ENCODE data around the gene RAB3GAP2. TPM values are rescaled to one million over a fixed set of nuclear protein-coding genes. Genes with fewer than 3 reads are reported as not detected.
"Not testable (repeated sequence)": the region's sequence is repeated elsewhere in the genome, so short reads cannot be mapped to it uniquely, and the experiment has no call there.

RAB3GAP2 gene
- total and polyA plus RNA-seq, 2 experiments from 2014 or later, result 15.8 to 22.6 TPM

DNA sequence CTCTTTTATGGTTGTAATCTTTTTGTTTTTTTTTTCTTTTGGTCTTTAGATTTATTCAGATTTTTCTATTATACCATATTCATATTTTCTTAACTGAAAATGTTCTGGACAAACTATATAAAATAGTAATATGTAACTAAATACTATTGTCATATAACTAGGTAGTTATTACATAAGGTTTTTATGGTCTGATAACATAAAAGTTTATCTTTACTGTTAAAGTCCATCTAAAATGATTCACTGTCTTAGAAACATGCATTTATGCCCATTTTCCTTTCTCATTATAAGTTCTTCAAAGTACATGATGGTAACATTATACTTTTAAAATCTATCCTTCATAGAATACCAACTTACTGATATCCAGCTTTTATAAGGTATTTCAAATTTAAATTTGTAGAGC is 149.2 kb downstream of the RAB3GAP2 start:
- TF ChIP-seq EZH2 (IDR thresholded peaks at IDR 0.05; ENCODE audit: insufficient read depth, poor library complexity, severe bottlenecking), result no peak
- no peak for TF ChIP-seq EZH2phosphoT487 (IDR thresholded peaks at IDR 0.05; ENCODE audit: insufficient read depth, low read depth)
- Histone ChIP-seq H3K36me3 (ENCODE audit: low read depth) (peaks cover 22% of the 10 kb centered on the region), H4K20me1 (ENCODE audit: insufficient read depth) (no peaks in the 10 kb centered on the region), H3K9me3 (ENCODE audit: low read depth) (no peaks in the 10 kb centered on the region), H3K9ac (no peak overlapping the region), H3K27me3 (replicated peaks; ENCODE audit: insufficient read depth) (no peaks in the 10 kb centered on the region), H3K4me3 (no peak overlapping the region), H2AFZ (no peak overlapping the region), H3K27ac (no peak overlapping the region), H3F3A (ENCODE audit: insufficient read depth) (peaks cover 6% of the 10 kb centered on the region; the same call in 1 of the 2 replicates), H3K4me2 (ENCODE audit: unreplicated experiment) (no peak overlapping the region), H3K9me2 (ENCODE audit: insufficient read depth) (no peaks in the 10 kb centered on the region), H3K79me2 (ENCODE audit: insufficient read depth) (peaks cover 6% of the 10 kb centered on the region; the same call in 1 of the 2 replicates), H3K4me1 (ENCODE audit: insufficient read depth) (peaks cover 12% of the 10 kb centered on the region)
- in situ Hi-C loops (cut with MboI), result no loop called here
- no peak for DNase-seq

DNA sequence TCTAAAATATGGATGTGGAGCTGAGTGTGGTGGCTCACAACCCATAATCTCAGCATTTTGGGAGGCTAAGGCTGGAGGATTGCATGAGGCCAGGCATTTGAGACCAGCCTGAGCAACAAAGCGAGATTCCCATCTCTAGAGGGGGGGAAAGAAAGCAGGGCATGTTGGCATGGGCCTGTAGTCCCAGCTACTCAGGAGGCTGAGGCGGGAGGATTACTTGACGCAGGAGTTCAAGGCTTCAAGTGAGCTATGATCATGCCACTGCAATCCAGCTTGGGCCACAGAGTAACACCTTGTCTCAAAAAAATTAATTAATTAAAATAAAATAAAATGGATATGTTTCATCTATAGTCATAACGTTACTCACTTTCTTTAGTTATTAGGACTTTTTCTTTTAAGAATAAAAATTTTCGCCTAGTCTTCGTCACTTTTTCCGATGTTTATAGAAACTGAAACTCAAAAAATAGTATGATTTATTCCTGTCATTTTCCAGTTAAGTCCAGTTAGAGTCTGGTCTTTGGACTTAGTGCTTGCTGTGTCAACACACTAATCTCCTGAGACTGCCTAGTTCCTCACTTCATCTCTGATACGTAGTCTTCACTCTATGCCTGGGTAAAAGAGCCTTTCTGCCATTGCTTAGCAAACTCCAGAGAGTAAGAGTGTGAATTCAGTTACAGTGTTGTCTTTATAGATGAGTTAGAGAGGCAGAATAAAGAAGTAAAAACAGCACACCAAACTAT is 150.3 kb downstream of the RAB3GAP2 start:
- no peak for DNase-seq

DNA sequence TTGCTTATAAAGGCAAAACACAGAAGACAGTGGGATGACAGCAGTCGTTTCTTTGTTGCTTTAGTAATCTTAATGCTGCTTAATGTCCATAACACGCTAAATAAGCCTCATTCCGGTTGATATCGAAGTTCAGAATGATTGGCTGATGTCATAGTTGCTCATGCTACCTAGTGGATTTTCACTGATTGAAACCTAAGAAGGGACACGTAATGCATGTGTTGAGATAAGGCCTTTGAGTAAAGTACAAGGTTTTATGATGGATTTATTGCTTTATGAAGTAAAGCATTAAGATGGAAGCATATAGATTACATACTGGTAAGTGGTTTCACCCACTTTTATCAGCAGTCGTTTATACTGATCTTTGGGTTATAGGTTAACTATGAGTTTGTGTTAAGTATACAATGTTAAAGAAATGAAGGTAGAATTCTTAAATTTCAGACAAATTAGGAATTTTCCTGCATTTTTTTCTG is 153.2 kb downstream of the RAB3GAP2 start:
- DNase-seq, result no peak
- TF ChIP-seq EZH2 (IDR thresholded peaks at IDR 0.05; ENCODE audit: insufficient read depth, poor library complexity, severe bottlenecking), result no peak
- TF ChIP-seq EZH2phosphoT487 (IDR thresholded peaks at IDR 0.05; ENCODE audit: insufficient read depth, low read depth), result no peak
- WGBS, 2 experiments (ENCODE audit: low coverage in 1 of 2, low lambda C conversion rate in 2 of 2, missing lambda C conversion rate in 2 of 2), result 77 to 79% methylated on average over 6 of the region's 6 CpGs
- no peak overlapping the region for H3K9ac ChIP-seq
- peaks cover 6% of the 10 kb centered on the region; the same call in 1 of the 2 replicates for H3K79me2 ChIP-seq (ENCODE audit: insufficient read depth)
- no peak overlapping the region for H3K27ac ChIP-seq
- H3F3A ChIP-seq (ENCODE audit: insufficient read depth), result no peaks in the 10 kb centered on the region
- no peaks in the 10 kb centered on the region for H4K20me1 ChIP-seq (ENCODE audit: insufficient read depth)
- H3K4me2 ChIP-seq (ENCODE audit: unreplicated experiment), result no peak overlapping the region
- H3K36me3 ChIP-seq (ENCODE audit: low read depth), result peaks cover 22% of the 10 kb centered on the region
- H3K4me3 ChIP-seq, result no peak overlapping the region
- H3K4me1 ChIP-seq (ENCODE audit: insufficient read depth), result peaks cover 3% of the 10 kb centered on the region
- H3K9me2 ChIP-seq (ENCODE audit: insufficient read depth), result no peaks in the 10 kb centered on the region
- in situ Hi-C loops (cut with MboI), result no loop called here
- no peaks in the 10 kb centered on the region for H3K27me3 ChIP-seq (replicated peaks; ENCODE audit: insufficient read depth)
- H3K9me3 ChIP-seq (ENCODE audit: low read depth), result no peaks in the 10 kb centered on the region
- no peak overlapping the region for H2AFZ ChIP-seq

More for the DNA sequence above, 150.3 kb downstream of the RAB3GAP2 start:
- no peak overlapping the region for H3K4me3 ChIP-seq
- WGBS, 2 experiments (ENCODE audit: low coverage in 1 of 2, low lambda C conversion rate in 2 of 2, missing lambda C conversion rate in 2 of 2), result 98% methylated on average over 8 of the region's 8 CpGs
- peaks cover 12% of the 10 kb centered on the region for H3K4me1 ChIP-seq (ENCODE audit: insufficient read depth)
- peaks cover 6% of the 10 kb centered on the region; the same call in 1 of the 2 replicates for H3K79me2 ChIP-seq (ENCODE audit: insufficient read depth)
- no peaks in the 10 kb centered on the region for H3K9me3 ChIP-seq (ENCODE audit: low read depth)
- peaks cover 12% of the 10 kb centered on the region for H3K36me3 ChIP-seq (ENCODE audit: low read depth)
- H3K9ac ChIP-seq, result no peak overlapping the region
- in situ Hi-C loops (cut with MboI), result no loop called here
- H3F3A ChIP-seq (ENCODE audit: insufficient read depth), result peaks cover 6% of the 10 kb centered on the region; the same call in 1 of the 2 replicates
- H3K27ac ChIP-seq, result no peak overlapping the region
- H4K20me1 ChIP-seq (ENCODE audit: insufficient read depth), result no peaks in the 10 kb centered on the region
- no peaks in the 10 kb centered on the region for H3K27me3 ChIP-seq (replicated peaks; ENCODE audit: insufficient read depth)
- no peak for TF ChIP-seq EZH2 (IDR thresholded peaks at IDR 0.05; ENCODE audit: insufficient read depth, poor library complexity, severe bottlenecking)
- no peak for TF ChIP-seq EZH2phosphoT487 (IDR thresholded peaks at IDR 0.05; ENCODE audit: insufficient read depth, low read depth)
- no peak overlapping the region for H3K4me2 ChIP-seq (ENCODE audit: unreplicated experiment)
- no peaks in the 10 kb centered on the region for H3K9me2 ChIP-seq (ENCODE audit: insufficient read depth)
- H2AFZ ChIP-seq, result no peak overlapping the region

DNA sequence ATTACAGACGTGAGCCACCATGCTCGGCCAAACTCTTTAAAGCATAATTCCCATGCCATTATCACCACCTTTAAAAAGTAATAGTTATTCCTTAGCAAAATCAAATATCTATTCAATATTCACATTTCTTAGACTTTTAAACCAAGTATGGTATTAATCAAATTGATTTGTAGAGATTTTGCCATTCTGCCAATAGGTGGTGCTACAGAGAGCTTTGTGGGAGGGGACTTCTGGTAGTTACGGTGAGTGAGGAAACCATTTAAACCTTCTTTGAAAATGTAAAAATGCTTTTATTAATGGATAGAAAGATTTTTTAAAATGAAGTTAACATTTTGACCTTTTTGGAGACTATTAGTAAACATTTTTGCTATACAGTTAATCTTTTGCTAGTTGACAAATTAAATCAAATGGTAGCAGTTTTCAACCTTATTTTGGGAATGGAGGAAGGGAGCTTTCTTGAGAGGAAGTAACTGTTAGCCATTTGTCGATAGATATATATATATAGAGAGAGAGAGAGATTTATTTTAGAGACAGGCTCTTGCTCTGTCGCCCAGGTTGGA is 159.0 kb downstream of the RAB3GAP2 start:
- TF ChIP-seq EZH2phosphoT487 (IDR thresholded peaks at IDR 0.05; ENCODE audit: insufficient read depth, low read depth), result no peak
- TF ChIP-seq EZH2 (IDR thresholded peaks at IDR 0.05; ENCODE audit: insufficient read depth, poor library complexity, severe bottlenecking), result no peak
- Histone ChIP-seq H3K79me2 (ENCODE audit: insufficient read depth) (no peaks in the 10 kb centered on the region), H3K27me3 (replicated peaks; ENCODE audit: insufficient read depth) (no peaks in the 10 kb centered on the region), H3K4me1 (ENCODE audit: insufficient read depth) (no peaks in the 10 kb centered on the region), H3K4me3 (no peak overlapping the region), H4K20me1 (ENCODE audit: insufficient read depth) (no peaks in the 10 kb centered on the region), H3K36me3 (ENCODE audit: low read depth) (peaks cover 45% of the 10 kb centered on the region), H3F3A (ENCODE audit: insufficient read depth) (no peaks in the 10 kb centered on the region), H3K9me3 (ENCODE audit: low read depth) (no peaks in the 10 kb centered on the region), H3K4me2 (ENCODE audit: unreplicated experiment) (no peak overlapping the region), H3K9ac (no peak overlapping the region), H2AFZ (no peak overlapping the region), H3K27ac (no peak overlapping the region), H3K9me2 (ENCODE audit: insufficient read depth) (no peaks in the 10 kb centered on the region)
- DNase-seq, result peak; percentile 57
- in situ Hi-C loops (cut with MboI), result no loop called here
- WGBS, 2 experiments (ENCODE audit: low coverage in 1 of 2, low lambda C conversion rate in 2 of 2, missing lambda C conversion rate in 2 of 2), result 71 to 72% methylated on average over 5 of the region's 5 CpGs

DNA sequence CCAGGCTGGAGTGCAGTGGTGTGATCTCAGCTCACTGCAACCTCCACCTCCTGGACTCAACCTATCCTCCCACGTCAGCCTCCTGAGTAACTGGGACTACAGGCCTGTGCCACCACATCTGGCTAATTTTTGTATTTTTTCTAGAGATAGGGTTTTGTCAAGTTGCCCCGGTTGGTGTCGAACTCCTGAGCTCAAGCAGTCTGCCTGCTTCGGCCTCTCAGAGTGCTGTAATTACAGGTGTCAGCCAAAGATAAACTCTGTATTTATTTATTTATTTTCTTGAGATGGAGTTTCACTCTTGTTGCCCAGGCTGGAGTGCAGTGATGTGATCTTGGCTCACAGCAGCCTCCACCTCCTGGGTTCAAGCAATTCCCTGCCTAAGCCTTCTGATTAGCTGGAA is 159.7 kb downstream of the RAB3GAP2 start:
- H3K9me2 ChIP-seq (ENCODE audit: insufficient read depth); H3K4me2 ChIP-seq (ENCODE audit: unreplicated experiment); H3K4me1 ChIP-seq (ENCODE audit: insufficient read depth); H3K27me3 ChIP-seq (replicated peaks; ENCODE audit: insufficient read depth); H3K27ac ChIP-seq; H4K20me1 ChIP-seq (ENCODE audit: insufficient read depth); in situ Hi-C loops (cut with MboI); H3K4me3 ChIP-seq; H3K9ac ChIP-seq; H3K9me3 ChIP-seq (ENCODE audit: low read depth); DNase-seq; H2AFZ ChIP-seq; H3K79me2 ChIP-seq (ENCODE audit: insufficient read depth); H3F3A ChIP-seq (ENCODE audit: insufficient read depth): not testable (repeated sequence)
- 95 to 99% methylated on average over 4 of the region's 4 CpGs for WGBS, 2 experiments (ENCODE audit: low coverage in 1 of 2, low lambda C conversion rate in 2 of 2, missing lambda C conversion rate in 2 of 2)
- H3K36me3 ChIP-seq (ENCODE audit: low read depth), result peaks cover 48% of the 10 kb centered on the region

DNA sequence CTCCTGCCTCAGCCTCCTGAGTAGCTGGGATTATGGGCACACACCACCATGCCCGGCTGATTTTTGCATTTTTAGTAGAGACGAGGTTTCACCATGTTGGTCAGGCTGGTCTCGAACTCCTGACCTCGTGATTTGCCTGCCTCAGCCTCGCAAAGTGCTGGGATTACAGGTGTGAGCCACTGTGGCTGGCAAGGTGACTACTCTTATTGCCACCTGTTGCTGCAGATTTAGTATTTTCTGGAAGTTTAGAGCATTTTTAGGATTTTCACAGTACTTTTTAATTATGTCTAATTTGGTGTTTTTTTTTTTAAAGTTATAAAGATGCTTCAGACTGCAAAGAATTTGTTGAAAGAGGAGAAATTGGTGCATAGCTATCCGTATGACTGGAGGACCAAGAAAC is 161.8 kb downstream of the RAB3GAP2 start:
- H3K9ac ChIP-seq; H3K27me3 ChIP-seq (replicated peaks; ENCODE audit: insufficient read depth); DNase-seq; H3K4me1 ChIP-seq (ENCODE audit: insufficient read depth); H3K79me2 ChIP-seq (ENCODE audit: insufficient read depth); H3F3A ChIP-seq (ENCODE audit: insufficient read depth); H2AFZ ChIP-seq; H3K4me3 ChIP-seq; H4K20me1 ChIP-seq (ENCODE audit: insufficient read depth); H3K9me2 ChIP-seq (ENCODE audit: insufficient read depth); H3K27ac ChIP-seq; H3K9me3 ChIP-seq (ENCODE audit: low read depth); in situ Hi-C loops (cut with MboI); H3K4me2 ChIP-seq (ENCODE audit: unreplicated experiment): not testable (repeated sequence)
- 96 to 100% methylated on average over 5 to 6 of the region's 6 CpGs for WGBS, 2 experiments (ENCODE audit: low coverage in 1 of 2, low lambda C conversion rate in 2 of 2, missing lambda C conversion rate in 2 of 2)
- peaks cover 59% of the 10 kb centered on the region for H3K36me3 ChIP-seq (ENCODE audit: low read depth)

Data from GM23248 (cell line).